GM12878 (cell line): ENCODE results near the gene GABBR1. TPM values are rescaled to one million over a fixed set of nuclear protein-coding genes. Genes with fewer than 3 reads are reported as not detected.
A peak's percentile ranks its signal among the peaks of the same experiment; 100 is the strongest.

Experiments used
- BRCA1 ChIP-seq: IDR thresholded peaks from 2 replicates; pipeline ENCODE4 v1.6.1; 2011; ENCODE audit warnings: low read depth, low read length, improper control_type of control experiment
- CTCF ChIP-seq, 3 experiments: IDR thresholded peaks in 2 of 3; conservative IDR thresholded peaks in 1 of 3; 2 replicates each; pipeline ENCODE4 v1.5.1; 2011; ENCODE audit warnings: low read depth in 3 of 3, low read length in 3 of 3, mild to moderate bottlenecking in 3 of 3, control low read depth in 2 of 3, moderate library complexity in 2 of 3, inconsistent platforms in 1 of 3, mixed read lengths in 1 of 3; ENCODE audit not compliant: control insufficient read depth in 2 of 3, insufficient read depth in 1 of 3; ENCODE audit errors: extremely low read depth in 1 of 3
- E2F8 ChIP-seq: fragments of 450-650 bp; IDR thresholded peaks from 2 replicates; pipeline ENCODE4 v1.6.1; 2018; ENCODE audit warnings: mild to moderate bottlenecking, low read depth, moderate library complexity; ENCODE audit not compliant: partially characterized antibody
- ELK1 ChIP-seq: IDR thresholded peaks from 2 replicates; pipeline ENCODE4 v1.6.1; 2012; ENCODE audit warnings: low read depth, low read length, improper control_type of control experiment
- GATAD2B ChIP-seq: fragments of 450-650 bp; conservative IDR thresholded peaks from 2 replicates; pipeline ENCODE4 v1.6.1; 2017; ENCODE audit warnings: low read depth, mild to moderate bottlenecking, moderate library complexity
- MTA3 ChIP-seq: IDR thresholded peaks from 2 replicates; pipeline ENCODE4 v1.6.1; 2012; ENCODE audit warnings: low read length, inconsistent platforms, borderline replicate concordance
- NFIC ChIP-seq: IDR thresholded peaks from 2 replicates; pipeline ENCODE4 v1.6.1; 2012; ENCODE audit warnings: low read depth, mild to moderate bottlenecking, inconsistent platforms, low read length, moderate library complexity
- POLR2A ChIP-seq: IDR thresholded peaks from 2 replicates; pipeline ENCODE4 v1.6.1; 2011; ENCODE audit warnings: low read depth, mild to moderate bottlenecking, low read length
- RAD21 ChIP-seq: IDR thresholded peaks from 2 replicates; pipeline ENCODE4 v1.6.1; 2011; ENCODE audit warnings: mild to moderate bottlenecking, low read depth, low read length, moderate library complexity; ENCODE audit not compliant: insufficient read depth
- SMARCA5 ChIP-seq: fragments of 450-650 bp; IDR thresholded peaks from 2 replicates; pipeline ENCODE4 v1.6.1; 2017; ENCODE audit warnings: mild to moderate bottlenecking
- SMC3 ChIP-seq: IDR thresholded peaks from 2 replicates; pipeline ENCODE4 v1.6.1; 2011; ENCODE audit warnings: low read length, improper control_type of control experiment, borderline replicate concordance
- SPI1 ChIP-seq: IDR thresholded peaks from 2 replicates; pipeline ENCODE4 v1.6.1; 2011; ENCODE audit warnings: low read depth, mild to moderate bottlenecking, low read length, moderate library complexity, borderline replicate concordance; ENCODE audit not compliant: insufficient read depth
- SREBF2 ChIP-seq: IDR thresholded peaks from 2 replicates; pipeline ENCODE4 v1.6.1; 2012; ENCODE audit warnings: mild to moderate bottlenecking, low read length
- SRF ChIP-seq, 2 experiments: IDR thresholded peaks; 2 replicates each; pipeline ENCODE4 v1.6.1; 2011; ENCODE audit warnings: low read depth in 2 of 2, low read length in 2 of 2, mild to moderate bottlenecking in 1 of 2, moderate library complexity in 1 of 2
- STAT3 ChIP-seq: IDR thresholded peaks from 2 replicates; pipeline ENCODE4 v1.6.1; 2011; ENCODE audit warnings: low read depth, low read length, improper control_type of control experiment
- TBL1XR1 ChIP-seq: IDR thresholded peaks from 2 replicates; pipeline ENCODE4 v1.6.1; 2012; ENCODE audit warnings: low read depth, low read length, improper control_type of control experiment
- ZBTB33 ChIP-seq: fragments of 450-650 bp; IDR thresholded peaks from 2 replicates; pipeline ENCODE4 v1.6.1; 2017; ENCODE audit warnings: mild to moderate bottlenecking
- polyA plus RNA-seq, 11 experiments: library from polyadenylated mRNA; depleted of rRNA in 4 of 11; unstranded in 6 of 11; stranded (reverse) in 5 of 11; fragments of >200 nt; fragmentation: Nextera tagmentation in 4 of 11; fragmentation: Illumina TruSeq in 1 of 11; extraction: Ambion mirVana in 4 of 11; extraction: Trizol in 1 of 11; gene quantifications; 1 replicate in 1 of 11; 2 replicates in 10 of 11; pipeline versions ENCODE4 v1.2.1 to v1.2.3, GENCODE V29; 2011 to 2016; ENCODE audit warnings: inconsistent platforms in 2 of 11, missing spikeins in 2 of 11, low read depth in 1 of 11
- total RNA-seq, 4 experiments: library from RNA; depleted of rRNA in 3 of 4; stranded (reverse); fragments of >200 nt in 3 of 4; fragmentation: Illumina TruSeq in 1 of 4; extraction: Trizol in 1 of 4; gene quantifications; 2 replicates each; pipeline versions ENCODE4 v1.2.1 to v1.2.3, GENCODE V29; 2013 to 2021

Gene GABBR1
- total and polyA plus RNA-seq, 10 of the 15 experiments (the other 5 are each of a cell fraction or from before 2014, with no cell fraction given): 0.11 to 5.2 (median 1.0) TPM

- TF ChIP-seq SMARCA5 (peak; percentile 40; the same call in 1 of the 2 replicates), SPI1 (no peak), POLR2A (no peak), MTA3 (no peak), RAD21 (peak; percentile 98), STAT3 (no peak), TBL1XR1 (no peak), CTCF (IDR thresholded peaks at IDR 0.05 in 2 of 3, conservative IDR thresholded peaks at IDR 0.05 in 1 of 3; ENCODE audit: control insufficient read depth in 2 of 3, extremely low read depth in 1 of 3, insufficient read depth in 1 of 3, low read depth in 3 of 3, low read length in 3 of 3) (peak; percentile 94 to 99 (median 99)), SMC3 (peak; percentile 95), ELK1 (no peak), BRCA1 (no peak), GATAD2B (no peak), SREBF2 (no peak), NFIC (no peak), E2F8 (no peak), ZBTB33 (no peak), SRF (IDR thresholded peaks at IDR 0.05; ENCODE audit: low read depth in 2 of 2, low read length in 2 of 2) (no peak)
These were observed 43.4 kb downstream of the GABBR1 start (continued) for GRCh38 chr6:29589423-29590048.
